ENCODE results near the gene TTPAL. TPM values are rescaled to one million over a fixed set of nuclear protein-coding genes. Genes with fewer than 3 reads are reported as not detected.

Gene TTPAL
- total RNA-seq, 1 donor from 2014 or later = 7.9 TPM

- no peak for DNase-seq (ENCODE audit: low read depth)
- no peak for TF ChIP-seq CTCF (conservative IDR thresholded peaks at IDR 0.05; ENCODE audit: low read depth, low read length)
- no peak overlapping the region for H3K4me3 ChIP-seq (ENCODE audit: low read depth, low read length)
These were observed 14.4 kb upstream of the TTPAL start for GRCh38 chr20:44461142-44461802.

- TF ChIP-seq CTCF (conservative IDR thresholded peaks at IDR 0.05; ENCODE audit: low read depth, low read length) = no peak
- H3K4me3 ChIP-seq (ENCODE audit: low read depth, low read length) = no peak overlapping the region
- DNase-seq (ENCODE audit: low read depth) = no peak
These were observed 13.9 kb upstream of the TTPAL start for GRCh38 chr20:44461803-44462174.

GRCh38 chr20:44463466-44463865 is 12.2 kb upstream of the TTPAL start:
- no peak for TF ChIP-seq CTCF (conservative IDR thresholded peaks at IDR 0.05; ENCODE audit: low read depth, low read length)
- no peak for DNase-seq (ENCODE audit: low read depth)
- H3K4me3 ChIP-seq (ENCODE audit: low read depth, low read length) = no peak overlapping the region

GRCh38 chr20:44464514-44464913 is 11.2 kb upstream of the TTPAL start:
- DNase-seq (ENCODE audit: low read depth) = no peak
- TF ChIP-seq CTCF (conservative IDR thresholded peaks at IDR 0.05; ENCODE audit: low read depth, low read length) = no peak
- H3K4me3 ChIP-seq (ENCODE audit: low read depth, low read length) = no peak overlapping the region

GRCh38 chr20:44465001-44465560 is 10.6 kb upstream of the TTPAL start:
- H3K4me3 ChIP-seq (ENCODE audit: low read depth, low read length) = no peak overlapping the region
- no peak for DNase-seq (ENCODE audit: low read depth)
- TF ChIP-seq CTCF (conservative IDR thresholded peaks at IDR 0.05; ENCODE audit: low read depth, low read length) = no peak

GRCh38 chr20:44467289-44467883 is 8.3 kb upstream of the TTPAL start:
- no peak for TF ChIP-seq CTCF (conservative IDR thresholded peaks at IDR 0.05; ENCODE audit: low read depth, low read length)
- DNase-seq (ENCODE audit: low read depth) = no peak
- H3K4me3 ChIP-seq (ENCODE audit: low read depth, low read length) = no peak overlapping the region

All from epithelial cell of proximal tubule (primary cell).